HepG2 (cell line): ENCODE data around the gene ZNF33A. TPM values are rescaled to one million over a fixed set of nuclear protein-coding genes. Genes with fewer than 3 reads are reported as not detected.
A peak's percentile ranks its signal among the peaks of the same experiment; 100 is the strongest.

Experiments
- ARID3A ChIP-seq: IDR thresholded peaks from 2 replicates; pipeline ENCODE4 v1.6.1; 2012; ENCODE audit warnings: low read depth, low read length, improper control_type of control experiment
- BCL3 ChIP-seq: sonication (generic); formaldehyde crosslinking; IDR thresholded peaks from 2 replicates; pipeline ENCODE4 v1.5.1; 2020; ENCODE audit warnings: mild to moderate bottlenecking, missing genetic modification reagents, moderate library complexity
- ERF ChIP-seq: IDR thresholded peaks from 2 replicates; pipeline ENCODE4 v1.6.1; 2018; ENCODE audit warnings: missing biosample characterization, missing genetic modification reagents
- HIVEP1 ChIP-seq: sonication (generic); formaldehyde crosslinking; IDR thresholded peaks from 2 replicates; pipeline ENCODE4 v1.4.0; 2020; ENCODE audit warnings: mild to moderate bottlenecking, missing genetic modification reagents
- MYC ChIP-seq: sonication (generic); formaldehyde crosslinking; IDR thresholded peaks from 2 replicates; pipeline ENCODE4 v1.9.0; 2021; ENCODE audit warnings: missing genetic modification reagents, borderline replicate concordance
- MYNN ChIP-seq: sonication (generic); formaldehyde crosslinking; IDR thresholded peaks from 2 replicates; pipeline ENCODE4 v1.4.0; 2020; ENCODE audit warnings: mild to moderate bottlenecking, low read depth, missing genetic modification reagents
- NFYC ChIP-seq: IDR thresholded peaks from 2 replicates; pipeline ENCODE4 v1.6.1; 2016; ENCODE audit warnings: missing genetic modification reagents, missing compliant biosample characterization
- PITX1 ChIP-seq: sonication (generic); formaldehyde crosslinking; IDR thresholded peaks from 2 replicates; pipeline ENCODE4 v1.5.1; 2020; ENCODE audit warnings: mild to moderate bottlenecking, missing genetic modification reagents
- PRDM15 ChIP-seq: sonication (generic); formaldehyde crosslinking; IDR thresholded peaks from 2 replicates; pipeline ENCODE4 v1.4.0; 2020; ENCODE audit warnings: missing genetic modification reagents
- SMC3 ChIP-seq: IDR thresholded peaks from 2 replicates; pipeline ENCODE4 v1.6.1; 2011; ENCODE audit warnings: low read length, improper control_type of control experiment
- TARDBP ChIP-seq: sonication (generic); formaldehyde crosslinking; IDR thresholded peaks from 2 replicates; pipeline ENCODE4 v1.8.0; 2022; ENCODE audit warnings: mild to moderate bottlenecking, missing genetic modification reagents
- TBL1XR1 ChIP-seq: fragments of 150-350 bp; IDR thresholded peaks from 2 replicates; pipeline ENCODE4 v1.6.1; 2014; ENCODE audit warnings: borderline replicate concordance, low read length; ENCODE audit not compliant: partially characterized antibody
- ZBTB43 ChIP-seq: sonication (generic); formaldehyde crosslinking; conservative IDR thresholded peaks from 2 replicates; pipeline ENCODE4 v1.4.0; 2020; ENCODE audit warnings: missing genetic modification reagents
- ZNF354B ChIP-seq: sonication (generic); formaldehyde crosslinking; IDR thresholded peaks from 2 replicates; pipeline ENCODE4 v1.8.0; 2022; ENCODE audit warnings: mild to moderate bottlenecking, missing genetic modification reagents
- ZNF432 ChIP-seq: sonication (generic); formaldehyde crosslinking; IDR thresholded peaks from 2 replicates; pipeline ENCODE4 v1.5.0; 2020; ENCODE audit warnings: missing genetic modification reagents, mild to moderate bottlenecking, borderline replicate concordance
- ZNF850 ChIP-seq: sonication (generic); formaldehyde crosslinking; conservative IDR thresholded peaks from 2 replicates; pipeline ENCODE4 v1.9.0; 2021; ENCODE audit warnings: mild to moderate bottlenecking, missing genetic modification reagents
- polyA plus RNA-seq, 8 experiments: library from polyadenylated mRNA; depleted of rRNA in 3 of 8; stranded (reverse) in 7 of 8; unstranded in 1 of 8; fragments of >200 nt; fragmentation: Illumina TruSeq in 4 of 8; extraction: Trizol in 4 of 8; gene quantifications; 2 replicates each; pipeline versions ENCODE4 v1.2.1 to v1.2.3, GENCODE V29; 2011 to 2016; ENCODE audit warnings: low read depth in 4 of 8, missing spikeins in 1 of 8, mixed read lengths in 1 of 8; ENCODE audit not compliant: insufficient read depth in 1 of 8
- total RNA-seq, 5 experiments: library from RNA; depleted of rRNA; stranded (reverse); fragments of >200 nt; fragmentation: Illumina TruSeq; extraction: Trizol; gene quantifications; 2 replicates each; pipeline ENCODE4 v1.2.3, GENCODE V29; 2016; ENCODE audit warnings: low read depth in 1 of 5

The ZNF33A gene
- total and polyA plus RNA-seq, 2 of the 13 experiments (the other 11 are each of a cell fraction or from before 2014, with no cell fraction given), result 13.1 to 22.5 TPM

GRCh38 chr10:38010119-38010903, at the start of gene ZNF33A (continued):
- TF ChIP-seq MYC (CRISPR knock-in tag), result peak; percentile 52; the same call in 1 of the 2 replicates
- TF ChIP-seq SMC3, result no peak
- peak; percentile 68; the same call in 1 of the 2 replicates for TF ChIP-seq MYNN (CRISPR knock-in tag)
- peak; percentile 32; the same call in 1 of the 2 replicates for TF ChIP-seq TARDBP (CRISPR knock-in tag)
- no peak for TF ChIP-seq ZNF850
- no peak for TF ChIP-seq TBL1XR1
- no peak for TF ChIP-seq ZNF432 (CRISPR knock-in tag)
- no peak for TF ChIP-seq PITX1 (CRISPR knock-in tag)
- TF ChIP-seq ERF (CRISPR knock-in tag), result no peak
- no peak for TF ChIP-seq ZBTB43 (CRISPR knock-in tag)
- TF ChIP-seq PRDM15 (CRISPR knock-in tag), result no peak
- peak; percentile 65; the same call in 1 of the 2 replicates for TF ChIP-seq HIVEP1 (CRISPR knock-in tag)
- TF ChIP-seq ZNF354B (CRISPR knock-in tag), result no peak
- peak; percentile 83 for TF ChIP-seq NFYC (CRISPR knock-in tag)
- TF ChIP-seq BCL3 (CRISPR knock-in tag), result no peak
- TF ChIP-seq ARID3A, result no peak
- TF ChIP-seq, all 625 proteins: peak for 137
